CD4-positive, alpha-beta T cell treated with Interleukin-12 subunit alpha and Interleukin-12 subunit beta, for 1 hour (primary cell): ENCODE data around the gene CAMKMT.
"Not testable (repeated sequence)": the region's sequence is repeated elsewhere in the genome, so short reads cannot be mapped to it uniquely, and the experiment has no call there.

Experiments used
- DNase-seq: peaks from one replicate; pipeline ENCODE4 v3.0.0-alpha.2; 2020

CAMKMT gene

GRCh38 chr2:44362207-44363015, 664 bp downstream of the CAMKMT start:
- peak; percentile 37 for DNase-seq

- DNase-seq: no peak
Observed at GRCh38 chr2:44364604-44365003, 2.9 kb downstream of the CAMKMT start.

GRCh38 chr2:44367591-44367990, 5.8 kb downstream of the CAMKMT start:
- DNase-seq: no peak

- no peak for DNase-seq
Observed at GRCh38 chr2:44369392-44369791, 7.6 kb downstream of the CAMKMT start.

- DNase-seq: no peak
Observed at GRCh38 chr2:44371445-44371844, 9.7 kb downstream of the CAMKMT start.

- no peak for DNase-seq
Observed at GRCh38 chr2:44372246-44372645, 10.5 kb downstream of the CAMKMT start.

- no peak for DNase-seq
Observed at GRCh38 chr2:44377486-44377885, 15.7 kb downstream of the CAMKMT start.

GRCh38 chr2:44385226-44385625, 23.5 kb downstream of the CAMKMT start:
- not testable (repeated sequence) for DNase-seq

- no peak for DNase-seq
Observed at GRCh38 chr2:44388877-44389276, 27.1 kb downstream of the CAMKMT start.

GRCh38 chr2:44389895-44390294, 28.1 kb downstream of the CAMKMT start:
- no peak for DNase-seq

GRCh38 chr2:44392338-44392943, 30.7 kb downstream of the CAMKMT start:
- DNase-seq: peak; percentile 46

GRCh38 chr2:44397447-44398175, 35.9 kb downstream of the CAMKMT start:
- no peak for DNase-seq

GRCh38 chr2:44398243-44398897, 36.6 kb downstream of the CAMKMT start:
- no peak for DNase-seq

GRCh38 chr2:44420725-44421124, 59.0 kb downstream of the CAMKMT start:
- no peak for DNase-seq

GRCh38 chr2:44424211-44424610, 62.5 kb downstream of the CAMKMT start:
- DNase-seq: no peak

- no peak for DNase-seq
Observed at GRCh38 chr2:44429034-44429433, 67.3 kb downstream of the CAMKMT start.

- no peak for DNase-seq
Observed at GRCh38 chr2:44430342-44430741, 68.6 kb downstream of the CAMKMT start.

GRCh38 chr2:44433895-44434294, 72.1 kb downstream of the CAMKMT start:
- DNase-seq: no peak

GRCh38 chr2:44441200-44441599, 79.5 kb downstream of the CAMKMT start:
- no peak for DNase-seq

GRCh38 chr2:44442019-44442418, 80.3 kb downstream of the CAMKMT start:
- DNase-seq: no peak

- no peak for DNase-seq
Observed at GRCh38 chr2:44443517-44443916, 81.8 kb downstream of the CAMKMT start.

GRCh38 chr2:44444881-44445280, 83.1 kb downstream of the CAMKMT start:
- no peak for DNase-seq

GRCh38 chr2:44448860-44449527, 87.2 kb downstream of the CAMKMT start:
- no peak for DNase-seq
